H1 (cell line): ENCODE measurements around the gene RPP30. TPM values are rescaled to one million over a fixed set of nuclear protein-coding genes. Genes with fewer than 3 reads are reported as not detected.

Experiments
- BACH1 ChIP-seq: IDR thresholded peaks from 2 replicates; pipeline ENCODE4 v1.6.1; 2012; ENCODE audit warnings: low read length, improper control_type of control experiment
- CBX5 ChIP-seq: fragments of 300-800, 300-1000 bp; sonication (generic); IDR thresholded peaks from 2 replicates; pipeline ENCODE4 v1.7.1; 2016; ENCODE audit warnings: antibody characterized with exemption, low read length, low read depth
- CBX8 ChIP-seq: fragments of 300-800, 300-1000 bp; sonication (generic); IDR thresholded peaks from 2 replicates; pipeline ENCODE4 v1.7.1; 2016; ENCODE audit warnings: low read depth, low read length, borderline replicate concordance
- CHD1 ChIP-seq: IDR thresholded peaks from 2 replicates; pipeline ENCODE4 v1.6.1; 2012; ENCODE audit warnings: low read depth, low read length, improper control_type of control experiment
- CHD2 ChIP-seq: IDR thresholded peaks from 2 replicates; pipeline ENCODE4 v1.6.1; 2012; ENCODE audit warnings: low read length, improper control_type of control experiment
- FOSL1 ChIP-seq: IDR thresholded peaks from 2 replicates; pipeline ENCODE4 v1.6.1; 2011; ENCODE audit warnings: mild to moderate bottlenecking, low read depth, low read length, moderate library complexity; ENCODE audit not compliant: insufficient read depth
- GTF2F1 ChIP-seq: IDR thresholded peaks from 2 replicates; pipeline ENCODE4 v1.6.1; 2012; ENCODE audit warnings: low read depth, low read length, improper control_type of control experiment, borderline replicate concordance
- KDM1A ChIP-seq: fragments of 200-600, 300-600 bp; sonication (generic); IDR thresholded peaks from 2 replicates; pipeline ENCODE4 v1.7.1; 2016; ENCODE audit warnings: mild to moderate bottlenecking, low read length, borderline replicate concordance
- PHF8 ChIP-seq: fragments of 200-600 bp; sonication (generic); conservative IDR thresholded peaks from 2 replicates; pipeline ENCODE4 v1.7.1; 2012; ENCODE audit warnings: low read depth, mild to moderate bottlenecking, inconsistent platforms, low read length, moderate library complexity
- RNF2 ChIP-seq: fragments of 200-900, 300-1000 bp; sonication (generic); IDR thresholded peaks from 2 replicates; pipeline ENCODE4 v1.7.1; 2016; ENCODE audit warnings: borderline replicate concordance, low read depth, mild to moderate bottlenecking, antibody characterized with exemption, low read length; ENCODE audit not compliant: poor library complexity, severe bottlenecking; ENCODE audit errors: missing control alignments
- RXRA ChIP-seq: IDR thresholded peaks from 2 replicates; pipeline ENCODE4 v1.6.1; 2011; ENCODE audit warnings: low read depth, mild to moderate bottlenecking, low read length, moderate library complexity; ENCODE audit not compliant: insufficient read depth
- SAP30 ChIP-seq: fragments of 300-600 bp; sonication (generic); IDR thresholded peaks from 2 replicates; pipeline ENCODE4 v1.7.1; 2012; ENCODE audit warnings: low read length, moderate library complexity, mild to moderate bottlenecking, inconsistent platforms; ENCODE audit not compliant: insufficient read depth, insufficient replicate concordance
- SIN3A ChIP-seq, 2 experiments: IDR thresholded peaks in 1 of 2; conservative IDR thresholded peaks in 1 of 2; 2 replicates each; pipeline ENCODE4 v1.6.1; 2011 to 2012; ENCODE audit warnings: low read length in 2 of 2, improper control_type of control experiment in 1 of 2, low read depth in 1 of 2, mild to moderate bottlenecking in 1 of 2
- SP4 ChIP-seq: IDR thresholded peaks from 2 replicates; pipeline ENCODE4 v1.6.1; 2012; ENCODE audit warnings: low read length, inconsistent platforms
- SUZ12 ChIP-seq: fragments of 200-600 bp; sonication (generic); IDR thresholded peaks from 2 replicates; pipeline ENCODE4 v1.6.1; 2012; ENCODE audit warnings: mild to moderate bottlenecking, inconsistent platforms, low read length, moderate library complexity, mixed read lengths
- TAF1 ChIP-seq: IDR thresholded peaks from 2 replicates; pipeline ENCODE4 v1.6.1; 2011; ENCODE audit warnings: mild to moderate bottlenecking, low read depth, low read length
- polyA plus RNA-seq, 7 experiments: library from polyadenylated mRNA; depleted of rRNA in 3 of 7; stranded (reverse) in 5 of 7; unstranded in 2 of 7; fragments of >200 nt in 5 of 7; fragments of 200-250 nt in 2 of 7; gene quantifications; 1 replicate in 5 of 7; 2 replicates in 1 of 7; 4 replicates in 1 of 7; pipeline versions ENCODE4 v1.2.1 to v1.2.3, GENCODE V29; 2011 to 2013; ENCODE audit warnings: missing spikeins in 2 of 7, mixed read lengths in 2 of 7
- total RNA-seq: library from RNA; stranded (reverse); fragmentation: NEBNext Ultra II Directional; extraction: Animal tissue kit (Norgen Biotek cat#: 25700); gene quantifications from 2 replicates; pipeline ENCODE4 v1.2.1, GENCODE V29; 2021
- TF ChIP-seq, protein P1 (sequence below): IDR thresholded peaks from 2 replicates; pipeline ENCODE4 v1.6.1; 2012; ENCODE audit warnings: inconsistent platforms
- TF ChIP-seq, protein P2 (sequence below): IDR thresholded peaks from 2 replicates; pipeline ENCODE4 v1.6.1; 2012; ENCODE audit warnings: inconsistent platforms
- TF ChIP-seq, protein P3 (sequence below), 3 experiments: IDR thresholded peaks; 1 replicate in 2 of 3; 2 replicates in 1 of 3; pipeline versions ENCODE4 v1.5.1 to v1.6.1; 2011; ENCODE audit warnings: low read length in 3 of 3, mild to moderate bottlenecking in 3 of 3, inconsistent platforms in 2 of 3, low read depth in 1 of 3, moderate library complexity in 1 of 3; ENCODE audit not compliant: insufficient read depth in 1 of 3; ENCODE audit errors: control extremely low read depth in 1 of 3

The RPP30 gene
- total and polyA plus RNA-seq, 2 of the 8 experiments (the other 6 are each of a cell fraction or from before 2014, with no cell fraction given): 38.9 to 79.7 TPM

DNA sequence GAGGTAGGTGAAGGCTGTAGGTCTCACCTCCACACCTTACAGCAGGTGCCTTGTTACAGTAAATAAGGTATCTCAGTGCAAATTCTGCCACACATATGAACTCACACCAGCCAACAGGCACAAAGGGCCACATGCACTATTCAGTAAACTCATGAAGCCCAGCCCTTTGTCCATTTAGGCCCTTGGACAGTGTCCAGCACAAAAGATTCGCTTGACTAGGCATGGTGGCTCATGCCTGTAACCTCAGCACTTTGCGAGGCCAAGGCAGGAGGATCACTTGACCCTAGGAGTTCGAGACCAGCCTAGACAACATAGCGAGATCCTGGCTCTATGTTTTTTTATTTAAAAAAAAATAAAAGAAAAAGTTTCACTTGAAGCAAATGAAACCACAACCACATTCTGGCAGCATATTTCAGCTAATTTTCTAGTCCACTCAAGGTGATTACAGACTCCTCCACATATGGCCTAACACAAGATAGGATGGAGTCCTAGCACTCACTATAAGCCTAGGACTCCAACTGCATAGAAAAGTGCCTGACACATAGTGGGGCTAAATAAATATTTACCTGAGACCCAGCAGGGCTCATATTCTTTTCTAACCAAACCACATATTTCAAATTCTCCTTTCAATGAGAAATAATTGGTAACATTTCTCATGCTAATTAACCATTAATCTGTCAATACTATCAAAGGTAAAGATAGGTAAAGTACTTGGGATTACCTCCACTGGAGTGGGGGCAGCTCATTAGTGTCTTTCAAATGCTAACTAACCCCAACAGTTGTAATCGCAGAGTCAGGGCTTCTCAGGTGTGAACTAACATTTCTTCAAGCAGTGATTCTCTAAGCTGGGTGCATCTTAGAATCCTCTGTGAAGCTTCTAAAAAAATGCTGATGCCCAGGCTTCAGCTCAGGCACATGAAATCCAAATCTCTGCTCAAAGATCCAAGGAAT lies 53.6 kb downstream of the RPP30 start (continued):
- TF ChIP-seq FOSL1 (no peak), SUZ12 (no peak; the same call in 1 of the 2 replicates), KDM1A (peak; percentile 21; the same call in 1 of the 2 replicates), SAP30 (no peak), GTF2F1 (no peak), PHF8 (no peak), RXRA (no peak), RNF2 (no peak), TAF1 (no peak), CBX5 (no peak), CHD2 (peak; percentile 62), BACH1 (no peak; the same call in 1 of the 2 replicates), CBX8 (no peak), CHD1 (no peak), SIN3A (conservative IDR thresholded peaks at IDR 0.05 in 1 of 2, IDR thresholded peaks at IDR 0.05 in 1 of 2; ENCODE audit: low read depth in 1 of 2, low read length in 2 of 2) (no peak), SP4 (no peak)
- TF ChIP-seq, protein P1, sequence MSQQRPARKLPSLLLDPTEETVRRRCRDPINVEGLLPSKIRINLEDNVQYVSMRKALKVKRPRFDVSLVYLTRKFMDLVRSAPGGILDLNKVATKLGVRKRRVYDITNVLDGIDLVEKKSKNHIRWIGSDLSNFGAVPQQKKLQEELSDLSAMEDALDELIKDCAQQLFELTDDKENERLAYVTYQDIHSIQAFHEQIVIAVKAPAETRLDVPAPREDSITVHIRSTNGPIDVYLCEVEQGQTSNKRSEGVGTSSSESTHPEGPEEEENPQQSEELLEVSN: no peak
- TF ChIP-seq, protein P2, sequence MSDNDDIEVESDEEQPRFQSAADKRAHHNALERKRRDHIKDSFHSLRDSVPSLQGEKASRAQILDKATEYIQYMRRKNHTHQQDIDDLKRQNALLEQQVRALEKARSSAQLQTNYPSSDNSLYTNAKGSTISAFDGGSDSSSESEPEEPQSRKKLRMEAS: no peak
- TF ChIP-seq, protein P3, sequence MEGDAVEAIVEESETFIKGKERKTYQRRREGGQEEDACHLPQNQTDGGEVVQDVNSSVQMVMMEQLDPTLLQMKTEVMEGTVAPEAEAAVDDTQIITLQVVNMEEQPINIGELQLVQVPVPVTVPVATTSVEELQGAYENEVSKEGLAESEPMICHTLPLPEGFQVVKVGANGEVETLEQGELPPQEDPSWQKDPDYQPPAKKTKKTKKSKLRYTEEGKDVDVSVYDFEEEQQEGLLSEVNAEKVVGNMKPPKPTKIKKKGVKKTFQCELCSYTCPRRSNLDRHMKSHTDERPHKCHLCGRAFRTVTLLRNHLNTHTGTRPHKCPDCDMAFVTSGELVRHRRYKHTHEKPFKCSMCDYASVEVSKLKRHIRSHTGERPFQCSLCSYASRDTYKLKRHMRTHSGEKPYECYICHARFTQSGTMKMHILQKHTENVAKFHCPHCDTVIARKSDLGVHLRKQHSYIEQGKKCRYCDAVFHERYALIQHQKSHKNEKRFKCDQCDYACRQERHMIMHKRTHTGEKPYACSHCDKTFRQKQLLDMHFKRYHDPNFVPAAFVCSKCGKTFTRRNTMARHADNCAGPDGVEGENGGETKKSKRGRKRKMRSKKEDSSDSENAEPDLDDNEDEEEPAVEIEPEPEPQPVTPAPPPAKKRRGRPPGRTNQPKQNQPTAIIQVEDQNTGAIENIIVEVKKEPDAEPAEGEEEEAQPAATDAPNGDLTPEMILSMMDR (IDR thresholded peaks at IDR 0.05; ENCODE audit: control extremely low read depth in 1 of 3, insufficient read depth in 1 of 3, low read depth in 1 of 3, low read length in 3 of 3): no peak
